ENCODE data around the gene IPCEF1. TPM values are rescaled to one million over a fixed set of nuclear protein-coding genes. Genes with fewer than 3 reads are reported as not detected.

The IPCEF1 gene
- total RNA-seq, 1 experiment from 2014 or later: 0.48 TPM

- Histone ChIP-seq H3K4me1 (ENCODE audit: insufficient read depth, low read length) (no peaks in the 10 kb centered on the region), H2BK5ac (ENCODE audit: insufficient read length, low read length) (no peak overlapping the region), H3K27ac (ENCODE audit: insufficient read length, low read depth, low read length) (no peak overlapping the region), H3K79me1 (ENCODE audit: insufficient read depth, low read depth, low read length, poor library complexity, severe bottlenecking) (no peaks in the 10 kb centered on the region), H3K4me2 (ENCODE audit: insufficient read depth, insufficient read length, low read length) (no peak overlapping the region), H2BK12ac (ENCODE audit: insufficient read length, low read depth, low read length) (no peak overlapping the region), H3K79me2 (ENCODE audit: insufficient read depth, low read length) (no peaks in the 10 kb centered on the region), H2AK5ac (ENCODE audit: insufficient read length, low read length) (no peak overlapping the region), H4K8ac (replicated peaks; ENCODE audit: insufficient read length, low read depth, low read length) (no peak overlapping the region), H3K4ac (ENCODE audit: low read depth, low read length) (no peak overlapping the region), H3K23ac (ENCODE audit: insufficient read length, low read depth, low read length) (no peak overlapping the region), H2BK120ac (ENCODE audit: low read depth, low read length, poor library complexity, severe bottlenecking) (no peak overlapping the region), H3K23me2 (ENCODE audit: insufficient read length, low read depth, low read length, poor library complexity, severe bottlenecking) (no peaks in the 10 kb centered on the region), H3K14ac (ENCODE audit: insufficient read depth, low read length) (no peak overlapping the region), H3K9me3 (ENCODE audit: control insufficient read depth, low read depth, low read length) (no peaks in the 10 kb centered on the region), H3K9ac (ENCODE audit: extremely low read depth, insufficient read length, low read length) (no peak overlapping the region), H3K56ac (ENCODE audit: insufficient read length, low read depth, low read length) (no peak overlapping the region), H3T11ph (ENCODE audit: low read length) (no peak overlapping the region), H3K27me3 (ENCODE audit: insufficient read depth, low read length) (no peaks in the 10 kb centered on the region), H2AFZ (ENCODE audit: low read length) (no peak overlapping the region), H2BK15ac (ENCODE audit: low read depth, low read length) (no peak overlapping the region), H4K5ac (ENCODE audit: insufficient read length, low read depth, low read length) (no peak overlapping the region), H3K18ac (ENCODE audit: insufficient read length, low read depth, low read length) (no peak overlapping the region), H2BK20ac (ENCODE audit: low read depth, low read length, poor library complexity, severe bottlenecking) (no peak overlapping the region), H4K91ac (ENCODE audit: insufficient read length, low read depth, low read length) (no peak overlapping the region), H4K20me1 (ENCODE audit: control insufficient read depth, insufficient read depth, insufficient read length) (no peaks in the 10 kb centered on the region)
- H3K4me1 Mint-ChIP-seq: no peaks in the 10 kb centered on the region
- H3K9me3 Mint-ChIP-seq: peaks cover 3 to 4% of the 10 kb centered on the region in 2 experiments; a peak in 4 of 5 replicates
- WGBS (ENCODE audit: extremely low coverage, insufficient read length, low lambda C conversion rate): no CpG with 5 or more reads among the region's 4 CpGs
- H3K4me3 Mint-ChIP-seq: no peak overlapping the region
- H3K27me3 Mint-ChIP-seq (ENCODE audit: low read depth): no peaks in the 10 kb centered on the region; the same call in none of the 2 replicates
- DNase-seq: no peak
- H3K36me3 Mint-ChIP-seq (ENCODE audit: insufficient read depth in 1 of 3, low read depth in 3 of 3): peaks cover 0 to 2% (median 1%) of the 10 kb centered on the region in 3 experiments; a peak in 3 of 7 replicates
- no peak overlapping the region for H3K27ac Mint-ChIP-seq
- TF ChIP-seq CTCF (conservative IDR thresholded peaks at IDR 0.05): no peak
Measured at GRCh38 chr6:154117485-154117884, 239.1 kb downstream of the IPCEF1 start.

Data from H9 (cell line).